ES-I3 (cell line): Measurements from ENCODE around the gene RAB11FIP5.
A peak's percentile ranks its signal among the peaks of the same experiment; 100 is the strongest.
"Not testable (repeated sequence)": the region's sequence is repeated elsewhere in the genome, so short reads cannot be mapped to it uniquely, and the experiment has no call there.

Experiments used
- H3K36me3 ChIP-seq: 2 replicates; pipeline ENCODE4 v1.6.1; 2013; ENCODE audit warnings: mild to moderate bottlenecking, low read length, control low read depth, moderate library complexity; ENCODE audit not compliant: insufficient read depth
- H3K4me1 ChIP-seq: 2 replicates; pipeline ENCODE4 v1.6.1; 2013; ENCODE audit warnings: mild to moderate bottlenecking, control low read depth, low read length; ENCODE audit not compliant: insufficient read depth
- H3K9ac ChIP-seq: 2 replicates; pipeline ENCODE4 v1.6.1; 2013; ENCODE audit warnings: low read depth, mild to moderate bottlenecking, low read length, moderate library complexity
- H3K9me3 ChIP-seq: 2 replicates; pipeline ENCODE4 v1.6.1; 2013; ENCODE audit warnings: mild to moderate bottlenecking, low read length, moderate library complexity; ENCODE audit not compliant: control insufficient read depth, insufficient read depth

RAB11FIP5 gene

DNA sequence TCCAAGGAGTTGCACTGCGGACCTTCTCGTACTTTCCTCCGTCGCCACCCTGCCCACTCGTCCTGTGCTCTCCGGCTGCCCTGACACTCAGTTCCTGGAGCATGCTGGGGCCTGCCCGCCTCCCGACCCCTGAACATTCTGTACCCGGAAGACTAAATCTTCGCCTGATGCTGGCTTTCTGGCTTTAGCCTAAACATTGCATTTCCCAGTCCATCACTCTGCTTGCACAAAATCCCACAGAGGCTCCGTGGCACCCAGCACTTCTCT, 40.7 kb downstream of the RAB11FIP5 start:
- no peaks in the 10 kb centered on the region for H3K9me3 ChIP-seq
- H3K9ac ChIP-seq, result peak overlapping the region; percentile 80
- H3K36me3 ChIP-seq, result no peaks in the 10 kb centered on the region
- H3K4me1 ChIP-seq, result peaks cover 17% of the 10 kb centered on the region; the same call in 1 of the 2 replicates

DNA sequence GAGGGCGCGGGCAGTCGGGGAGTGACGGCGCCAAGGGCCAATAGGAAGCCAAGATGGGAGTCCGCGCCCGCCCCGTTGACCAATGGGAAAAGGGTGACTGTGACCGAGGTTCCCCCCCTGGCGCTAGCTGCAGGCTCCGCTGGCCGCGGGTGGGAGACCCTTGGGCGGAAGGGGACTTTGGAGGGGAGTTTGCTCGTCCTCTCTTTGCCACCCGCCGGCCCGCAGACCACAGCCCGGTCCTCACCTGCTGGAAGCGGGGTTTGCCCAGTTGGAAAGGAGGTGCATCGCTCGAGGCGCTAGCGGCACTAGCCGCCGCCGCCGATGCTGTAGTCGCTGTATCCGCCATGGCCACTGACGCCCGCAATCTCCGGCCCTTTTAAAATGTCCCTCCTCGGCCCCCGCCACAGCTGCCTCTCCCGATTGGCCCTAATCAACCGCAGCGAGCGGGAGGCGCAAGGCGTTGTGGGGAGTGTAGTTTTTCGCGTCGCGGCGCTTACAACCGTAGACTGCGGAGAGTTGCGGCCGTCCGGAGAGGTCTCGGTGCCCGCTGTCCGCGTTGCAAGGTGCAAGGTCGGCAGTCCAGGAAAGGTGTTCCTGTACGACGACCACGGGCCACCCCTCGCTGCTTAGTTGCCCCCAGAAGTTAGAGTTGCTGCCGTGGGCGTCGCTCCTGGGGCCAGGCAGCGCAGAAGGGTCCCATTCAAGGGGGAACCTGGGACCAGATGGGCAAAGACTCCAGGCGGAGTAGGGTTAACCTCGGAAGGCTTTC, 41.2 kb downstream of the RAB11FIP5 start, which contains the start of gene SFXN5:
TSS of gene SFXN5 (minus strand) at position 353 of the 769 bp plus-strand sequence. CDS start at position 346, 7 bp downstream.
- H3K4me1 ChIP-seq, result peaks cover 17% of the 10 kb centered on the region; the same call in 1 of the 2 replicates

GRCh38 chr2:73070643-73071359, 41.9 kb downstream of the RAB11FIP5 start:
- Histone ChIP-seq H3K4me1 (peaks cover 17% of the 10 kb centered on the region; the same call in 1 of the 2 replicates), H3K9me3 (no peaks in the 10 kb centered on the region), H3K9ac (peak overlapping the region; percentile 80), H3K36me3 (no peaks in the 10 kb centered on the region)

More for the DNA sequence above, 41.2 kb downstream of the RAB11FIP5 start, which contains the start of gene SFXN5:
- H3K9ac ChIP-seq, result peak within 1 kb of the TSS; percentile 80
- H3K9me3 ChIP-seq, result no peaks in the 10 kb centered on the region
- H3K36me3 ChIP-seq, result no peaks in the 10 kb centered on the region

DNA sequence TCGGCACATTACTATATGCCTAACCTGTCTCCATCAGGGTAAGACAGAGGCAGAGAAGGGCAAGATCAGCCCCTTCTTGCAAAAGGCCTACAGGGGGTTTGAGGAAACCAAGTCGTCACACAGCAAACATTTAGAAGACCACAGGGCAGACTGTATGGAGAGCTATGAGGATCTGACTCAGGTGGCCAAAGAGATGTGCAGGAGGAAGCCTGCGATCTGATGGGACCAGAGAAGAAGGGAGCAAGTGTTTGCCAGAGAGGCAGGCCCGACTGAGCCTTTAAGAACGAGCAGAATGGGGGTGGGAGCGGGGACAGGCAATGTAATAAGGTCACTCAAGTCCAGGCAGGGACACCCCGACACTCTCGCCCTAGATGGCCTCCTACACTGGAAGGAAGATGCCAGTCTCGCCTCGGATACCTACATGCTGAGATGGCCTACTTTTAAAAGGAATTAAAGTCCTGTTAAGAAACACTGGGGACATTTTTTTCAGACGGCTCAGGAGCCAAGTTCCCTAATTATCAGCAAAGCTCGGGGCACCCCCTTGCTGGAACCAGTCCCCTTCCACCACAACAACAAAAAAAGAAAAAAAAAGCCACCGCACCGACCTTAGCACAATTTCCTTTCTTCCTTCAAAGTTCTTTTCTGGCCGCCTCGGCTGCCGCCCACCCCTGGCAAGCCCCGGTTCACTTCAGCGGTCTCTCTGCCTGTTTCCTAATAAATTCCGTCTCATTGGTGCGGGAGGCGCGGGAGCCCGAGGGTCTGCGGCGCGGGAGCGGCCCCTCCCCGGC, 42.7 kb downstream of the RAB11FIP5 start:
- no peaks in the 10 kb centered on the region for H3K36me3 ChIP-seq
- peak overlapping the region; percentile 80 for H3K9ac ChIP-seq
- peaks cover 17% of the 10 kb centered on the region; the same call in 1 of the 2 replicates for H3K4me1 ChIP-seq
- no peaks in the 10 kb centered on the region for H3K9me3 ChIP-seq

DNA sequence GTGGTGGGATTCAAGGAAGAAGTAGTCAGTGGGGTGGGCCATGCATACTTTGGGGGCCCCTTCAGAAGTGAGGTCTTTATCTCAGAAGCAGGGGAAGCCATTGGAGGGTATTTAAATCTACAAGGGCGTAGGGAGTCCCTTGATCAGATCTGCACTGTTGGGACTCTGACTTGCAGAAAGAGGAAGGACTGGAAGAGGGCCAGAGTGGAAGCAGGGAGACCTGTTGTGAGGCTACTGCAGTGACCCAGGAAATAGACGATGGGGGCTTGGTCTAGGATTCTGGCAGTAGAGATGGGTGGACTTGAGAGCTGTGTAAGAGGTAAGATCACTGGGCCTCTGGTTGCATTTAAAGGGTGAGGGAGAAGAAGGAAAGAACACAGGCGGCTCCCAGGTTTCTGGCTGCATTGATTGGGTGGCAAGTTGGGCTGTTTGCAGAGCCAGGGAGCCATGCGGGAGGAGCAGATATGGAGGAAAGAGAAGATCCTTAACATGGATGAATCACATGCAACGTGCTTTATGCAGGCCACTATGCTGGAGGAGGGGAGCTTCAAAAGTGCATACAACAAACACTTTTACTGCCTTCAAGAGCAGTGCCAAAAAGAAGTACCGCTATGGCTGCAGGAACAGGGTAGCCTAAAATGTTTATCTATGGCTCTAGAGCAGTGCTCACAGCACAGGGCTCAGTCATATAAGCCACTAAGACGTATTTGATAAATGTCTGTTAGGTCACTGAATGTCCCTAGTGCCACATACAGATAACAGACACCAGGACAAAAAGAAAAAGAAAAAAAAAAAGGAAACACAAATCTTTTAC, 43.5 kb downstream of the RAB11FIP5 start:
- H3K36me3 ChIP-seq, result no peaks in the 10 kb centered on the region
- H3K9ac ChIP-seq, result peak overlapping the region; percentile 80; the same call in 1 of the 2 replicates
- peaks cover 23% of the 10 kb centered on the region for H3K4me1 ChIP-seq
- H3K9me3 ChIP-seq, result no peaks in the 10 kb centered on the region

GRCh38 chr2:73068147-73068546, 44.6 kb downstream of the RAB11FIP5 start:
- H3K9ac ChIP-seq, result no peak overlapping the region
- peaks cover 33% of the 10 kb centered on the region for H3K4me1 ChIP-seq
- no peaks in the 10 kb centered on the region for H3K9me3 ChIP-seq
- H3K36me3 ChIP-seq, result no peaks in the 10 kb centered on the region

GRCh38 chr2:73067043-73067442, 45.7 kb downstream of the RAB11FIP5 start:
- Histone ChIP-seq H3K9ac (no peak overlapping the region), H3K36me3 (no peaks in the 10 kb centered on the region), H3K9me3 (no peaks in the 10 kb centered on the region), H3K4me1 (peaks cover 36% of the 10 kb centered on the region)

- H3K9ac ChIP-seq, H3K9me3 ChIP-seq, H3K36me3 ChIP-seq: not testable (repeated sequence)
- peaks cover 36% of the 10 kb centered on the region for H3K4me1 ChIP-seq
Measured at GRCh38 chr2:73065070-73065469, 47.7 kb downstream of the RAB11FIP5 start.

DNA sequence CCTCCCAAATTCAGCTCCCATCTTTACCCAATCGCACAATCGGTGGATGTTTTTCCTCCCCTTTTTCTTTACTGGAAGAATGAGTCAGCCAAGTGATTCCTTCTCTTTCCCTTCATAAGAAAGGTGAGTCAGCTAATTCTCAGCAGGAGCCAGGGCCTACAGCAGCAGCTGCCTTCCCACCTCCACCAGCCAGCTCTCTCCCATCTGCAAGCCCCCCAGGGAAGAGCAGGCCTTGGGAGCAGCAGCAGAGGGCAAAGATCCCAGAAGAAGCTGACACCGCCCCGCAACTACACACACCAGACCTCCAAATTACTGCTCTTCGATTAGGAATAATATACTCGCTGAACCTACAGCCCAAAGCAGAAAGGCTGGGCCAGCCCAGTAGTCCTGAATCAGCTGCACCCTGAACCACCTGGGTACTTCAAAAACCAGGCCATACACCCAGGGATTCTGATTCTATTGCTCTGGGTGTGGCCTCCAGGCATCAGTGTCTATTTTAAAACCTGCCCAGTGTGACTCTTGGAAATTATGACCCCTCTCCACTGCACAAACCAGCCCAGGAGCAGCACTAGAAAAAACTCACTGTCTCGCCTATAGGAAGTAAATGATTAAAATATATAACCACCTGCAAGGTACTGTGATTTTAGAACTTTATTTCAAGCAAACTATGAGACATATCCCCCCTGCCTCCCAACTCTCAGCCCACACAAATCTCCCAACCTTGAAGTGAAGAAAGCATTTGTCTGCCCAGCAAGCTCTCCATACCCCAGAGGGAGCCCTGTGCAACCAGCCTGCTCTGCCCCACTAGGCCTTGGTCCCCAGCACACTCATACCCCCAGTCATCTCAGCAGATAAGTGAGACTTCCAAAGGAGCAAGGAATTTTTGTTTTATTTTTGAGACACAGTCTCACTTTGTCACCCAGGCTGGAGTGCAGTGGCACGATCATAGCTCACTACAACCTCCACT, 48.6 kb downstream of the RAB11FIP5 start:
- no peaks in the 10 kb centered on the region for H3K36me3 ChIP-seq

GRCh38 chr2:73063472-73063871, 49.3 kb downstream of the RAB11FIP5 start:
- Histone ChIP-seq H3K9me3 (no peaks in the 10 kb centered on the region), H3K4me1 (peaks cover 22% of the 10 kb centered on the region), H3K36me3 (no peaks in the 10 kb centered on the region), H3K9ac (0 out of 2 replicates have a peak overlapping the region, but pooled peaks have one; percentile 9)

More for the DNA sequence above, 48.6 kb downstream of the RAB11FIP5 start:
- H3K9ac ChIP-seq, result peak overlapping the region; percentile 6; the same call in 1 of the 2 replicates
- peaks cover 29% of the 10 kb centered on the region for H3K4me1 ChIP-seq
- no peaks in the 10 kb centered on the region for H3K9me3 ChIP-seq

DNA sequence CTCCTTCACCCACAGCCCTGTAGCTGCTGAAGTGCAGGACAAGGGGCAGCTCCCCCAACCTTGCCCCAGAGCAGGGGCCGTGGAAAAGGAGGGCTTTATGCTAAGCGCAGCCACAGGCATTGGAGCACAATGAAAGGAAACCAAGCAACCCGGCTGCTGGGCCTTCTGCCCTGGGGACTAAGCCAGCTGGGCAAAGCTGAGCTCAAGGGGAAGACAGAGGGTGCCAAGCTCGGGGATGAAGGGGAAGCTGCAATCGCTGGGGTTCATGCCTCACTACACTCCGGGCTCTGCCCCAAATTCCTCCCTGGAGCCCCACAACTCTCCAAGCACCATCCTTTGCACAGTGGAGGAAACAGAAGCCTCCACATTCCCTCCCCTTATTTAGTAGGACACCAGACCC, 53.6 kb downstream of the RAB11FIP5 start:
- H3K4me1 ChIP-seq, result peaks cover 14% of the 10 kb centered on the region
- H3K9ac ChIP-seq, result no peak overlapping the region
- no peaks in the 10 kb centered on the region; the same call in 1 of the 2 replicates for H3K9me3 ChIP-seq
- H3K36me3 ChIP-seq, result peaks cover 4% of the 10 kb centered on the region; the same call in 1 of the 2 replicates

DNA sequence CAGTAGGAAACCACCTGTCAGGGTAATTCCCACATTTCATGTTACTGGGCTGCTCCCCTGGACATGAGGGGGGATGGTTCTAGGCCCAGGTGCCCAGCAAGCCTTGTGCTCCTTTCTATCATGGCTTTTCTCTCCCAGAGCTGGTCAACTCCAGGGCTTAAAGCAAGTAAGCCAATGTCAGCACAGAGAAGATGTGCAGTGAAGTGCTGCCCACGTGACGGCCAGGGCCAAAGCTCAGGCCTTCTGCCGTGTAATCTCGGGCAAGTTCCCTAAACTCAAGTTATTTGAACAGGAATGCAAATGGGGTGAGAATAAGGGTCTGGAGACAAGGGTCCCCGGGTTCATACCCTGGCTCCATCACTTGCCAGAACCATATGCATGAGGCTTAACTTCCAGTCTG, 57.8 kb downstream of the RAB11FIP5 start:
- Histone ChIP-seq H3K36me3 (peaks cover 4% of the 10 kb centered on the region; the same call in 1 of the 2 replicates), H3K4me1 (peaks cover 9% of the 10 kb centered on the region), H3K9me3 (no peaks in the 10 kb centered on the region; the same call in 1 of the 2 replicates)

More for the DNA sequence above, 57.8 kb downstream of the RAB11FIP5 start:
- no peak overlapping the region for H3K9ac ChIP-seq
